K562 (cell line): ENCODE measurements around the gene HCRT. TPM values are rescaled to one million over a fixed set of nuclear protein-coding genes. Genes with fewer than 3 reads are reported as not detected.

Experiments used
- HIVEP1 ChIP-seq: fragments of 250-450 bp; sonication (Bioruptor Pico); IDR thresholded peaks from 2 replicates; pipeline ENCODE4 v1.4.0; 2020; ENCODE audit warnings: mild to moderate bottlenecking
- RAD21 ChIP-seq, 2 experiments: fragments of 250-450 bp in 1 of 2; fragments of 450-650 bp in 1 of 2; sonication (Bioruptor Pico) in 1 of 2; formaldehyde crosslinking in 1 of 2; IDR thresholded peaks in 1 of 2; conservative IDR thresholded peaks in 1 of 2; 2 replicates each; pipeline versions ENCODE4 v1.4.0 to v1.8.0; 2020 to 2022; ENCODE audit warnings: mild to moderate bottlenecking in 2 of 2, moderate library complexity in 1 of 2
- RBM15 ChIP-seq: fragments of 200-400 bp; formaldehyde crosslinking; IDR thresholded peaks from 2 replicates; pipeline ENCODE4 v1.6.1; 2018; ENCODE audit warnings: mild to moderate bottlenecking, low read length, moderate library complexity; ENCODE audit not compliant: insufficient read depth
- SOX6 ChIP-seq: fragments of 450-650 bp; IDR thresholded peaks from 2 replicates; pipeline ENCODE4 v1.6.1; 2014; ENCODE audit warnings: mild to moderate bottlenecking
- SRF ChIP-seq, 2 experiments: fragments of 250-450, 450-650 bp in 1 of 2; sonication (Bioruptor Pico) in 1 of 2; sonication (generic) in 1 of 2; formaldehyde crosslinking; IDR thresholded peaks; 2 replicates each; pipeline versions ENCODE4 v1.5.0 to v1.5.1; 2020 to 2022; ENCODE audit warnings: mild to moderate bottlenecking in 1 of 2, missing genetic modification reagents in 1 of 2
- ZFP30 ChIP-seq: fragments of 250-450 bp; sonication (Bioruptor Pico); IDR thresholded peaks from 2 replicates; pipeline ENCODE4 v1.8.0; 2022; ENCODE audit warnings: moderate library complexity, mild to moderate bottlenecking, inconsistent platforms, borderline replicate concordance
- ZFPM2 ChIP-seq: fragments of 250-450 bp; sonication (Bioruptor Pico); IDR thresholded peaks from 2 replicates; pipeline ENCODE4 v1.5.1; 2022; ENCODE audit warnings: mild to moderate bottlenecking
- ZNF134 ChIP-seq: fragments of 250-450 bp; sonication (Bioruptor Pico); conservative IDR thresholded peaks from 2 replicates; pipeline ENCODE4 v1.4.0; 2020
- ZNF699 ChIP-seq: fragments of 250-450 bp; sonication (Bioruptor Pico); IDR thresholded peaks from 2 replicates; pipeline ENCODE4 v1.8.0; 2021; ENCODE audit warnings: mild to moderate bottlenecking, moderate library complexity; ENCODE audit not compliant: insufficient replicate concordance
- polyA plus RNA-seq, 8 experiments: library from polyadenylated mRNA; depleted of rRNA in 4 of 8; stranded (reverse) in 5 of 8; unstranded in 3 of 8; fragments of >200 nt; fragmentation: Nextera tagmentation in 2 of 8; fragmentation: Illumina TruSeq in 1 of 8; extraction: Ambion mirVana in 2 of 8; extraction: Trizol in 1 of 8; gene quantifications; 2 replicates each; pipeline versions ENCODE4 v1.2.1 to v1.2.3, GENCODE V29; 2011 to 2014; ENCODE audit warnings: inconsistent platforms in 1 of 8, missing spikeins in 1 of 8
- total RNA-seq, 7 experiments: library from RNA; depleted of rRNA in 6 of 7; stranded (reverse); fragments of >200 nt in 6 of 7; fragmentation: Illumina TruSeq in 2 of 7; extraction: Trizol in 2 of 7; gene quantifications; 2 replicates each; pipeline versions ENCODE4 v1.2.1 to v1.2.3, GENCODE V29; 2011 to 2021; ENCODE audit warnings: low replicate concordance in 1 of 7
- TF ChIP-seq, protein P1 (sequence below): sonication (generic); formaldehyde crosslinking; IDR thresholded peaks from 2 replicates; pipeline ENCODE4 v1.8.0; 2022; ENCODE audit warnings: mild to moderate bottlenecking, missing genetic modification reagents, borderline replicate concordance
- TF ChIP-seq, protein P2 (sequence below): sonication (generic); formaldehyde crosslinking; IDR thresholded peaks from 2 replicates; pipeline ENCODE4 v1.8.0; 2022; ENCODE audit warnings: mild to moderate bottlenecking, missing genetic modification reagents
- TF ChIP-seq, protein P3 (sequence below): fragments of 450-650 bp; formaldehyde crosslinking; IDR thresholded peaks from 2 replicates; pipeline ENCODE4 v1.4.0; 2020; ENCODE audit warnings: mild to moderate bottlenecking, moderate library complexity
- TF ChIP-seq, protein P4 (sequence below), 2 experiments: fragments of 200-800 bp in 1 of 2; sonication (Bioruptor generic) in 1 of 2; sonication (generic) in 1 of 2; formaldehyde crosslinking in 1 of 2; IDR thresholded peaks in 1 of 2; conservative IDR thresholded peaks in 1 of 2; 2 replicates each; pipeline versions ENCODE4 v1.5.0 to v1.6.1; 2016 to 2020; ENCODE audit warnings: missing compliant biosample characterization in 1 of 2, missing genetic modification characterization in 1 of 2, missing genetic modification reagents in 1 of 2
- TF ChIP-seq, protein P5 (sequence below): fragments of 450-650 bp; formaldehyde crosslinking; IDR thresholded peaks from 2 replicates; pipeline ENCODE4 v1.4.0; 2022; ENCODE audit warnings: missing genetic modification characterization
- TF ChIP-seq, protein P6 (sequence below): fragments of 250-450 bp; sonication (Bioruptor Pico); IDR thresholded peaks from 2 replicates; pipeline ENCODE4 v1.5.0; 2020; ENCODE audit warnings: mild to moderate bottlenecking

Gene HCRT
- total and polyA plus RNA-seq, 9 of the 15 experiments (the other 6 are each of a cell fraction or from before 2014, with no cell fraction given) = not detected

DNA sequence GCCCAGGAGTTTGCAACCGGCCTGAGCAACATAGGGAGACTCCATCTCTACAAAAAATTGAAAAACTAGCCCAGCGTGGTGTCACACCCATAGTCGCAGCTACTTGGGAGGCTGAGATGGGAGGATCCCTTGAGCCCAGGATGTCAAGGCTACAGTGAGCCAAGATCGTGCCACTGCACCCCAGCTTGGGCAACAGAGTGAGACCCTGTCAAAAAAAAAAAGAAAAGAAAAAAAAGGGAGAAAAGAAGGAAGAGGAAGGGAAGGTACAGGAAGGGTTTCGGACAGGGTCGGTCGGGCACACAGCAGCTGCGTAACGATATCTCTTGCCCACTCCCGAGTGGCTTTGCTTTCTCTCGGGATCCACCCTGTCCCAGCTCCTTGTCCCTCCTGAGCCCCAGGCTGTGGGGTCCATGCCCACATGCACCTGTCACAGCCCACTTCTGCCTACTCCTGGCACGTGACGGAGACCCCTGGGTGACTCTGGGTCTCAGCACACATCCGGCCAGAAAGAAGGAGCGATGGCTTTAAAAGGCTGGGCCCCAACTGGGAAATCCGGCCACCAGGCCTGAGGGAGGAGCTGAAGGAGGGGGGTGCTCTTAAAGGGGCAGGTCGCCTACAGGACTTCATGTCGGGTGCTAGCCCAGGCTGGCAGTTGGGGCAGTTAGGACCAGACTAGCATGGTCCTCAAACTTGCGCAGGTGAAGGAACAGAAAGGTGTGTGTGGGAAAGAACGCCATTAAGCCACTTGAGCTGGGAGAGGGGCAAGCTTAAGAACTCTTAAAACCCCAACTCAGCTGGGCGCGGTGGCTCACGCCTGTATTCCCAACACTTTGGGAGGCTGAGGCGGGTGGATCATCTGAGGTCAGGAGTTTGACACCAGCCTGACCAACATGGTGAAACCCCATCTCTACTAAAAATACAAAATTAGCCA lies 9.0 kb upstream of the HCRT start, which contains the start of gene GHDC (continued):
- TF ChIP-seq, protein P1, sequence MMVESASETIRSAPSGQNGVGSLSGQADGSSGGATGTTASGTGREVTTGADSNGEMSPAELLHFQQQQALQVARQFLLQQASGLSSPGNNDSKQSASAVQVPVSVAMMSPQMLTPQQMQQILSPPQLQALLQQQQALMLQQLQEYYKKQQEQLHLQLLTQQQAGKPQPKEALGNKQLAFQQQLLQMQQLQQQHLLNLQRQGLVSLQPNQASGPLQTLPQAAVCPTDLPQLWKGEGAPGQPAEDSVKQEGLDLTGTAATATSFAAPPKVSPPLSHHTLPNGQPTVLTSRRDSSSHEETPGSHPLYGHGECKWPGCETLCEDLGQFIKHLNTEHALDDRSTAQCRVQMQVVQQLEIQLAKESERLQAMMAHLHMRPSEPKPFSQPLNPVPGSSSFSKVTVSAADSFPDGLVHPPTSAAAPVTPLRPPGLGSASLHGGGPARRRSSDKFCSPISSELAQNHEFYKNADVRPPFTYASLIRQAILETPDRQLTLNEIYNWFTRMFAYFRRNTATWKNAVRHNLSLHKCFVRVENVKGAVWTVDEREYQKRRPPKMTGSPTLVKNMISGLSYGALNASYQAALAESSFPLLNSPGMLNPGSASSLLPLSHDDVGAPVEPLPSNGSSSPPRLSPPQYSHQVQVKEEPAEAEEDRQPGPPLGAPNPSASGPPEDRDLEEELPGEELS (CRISPR knock-in tag) = no peak
- TF ChIP-seq, protein P2, sequence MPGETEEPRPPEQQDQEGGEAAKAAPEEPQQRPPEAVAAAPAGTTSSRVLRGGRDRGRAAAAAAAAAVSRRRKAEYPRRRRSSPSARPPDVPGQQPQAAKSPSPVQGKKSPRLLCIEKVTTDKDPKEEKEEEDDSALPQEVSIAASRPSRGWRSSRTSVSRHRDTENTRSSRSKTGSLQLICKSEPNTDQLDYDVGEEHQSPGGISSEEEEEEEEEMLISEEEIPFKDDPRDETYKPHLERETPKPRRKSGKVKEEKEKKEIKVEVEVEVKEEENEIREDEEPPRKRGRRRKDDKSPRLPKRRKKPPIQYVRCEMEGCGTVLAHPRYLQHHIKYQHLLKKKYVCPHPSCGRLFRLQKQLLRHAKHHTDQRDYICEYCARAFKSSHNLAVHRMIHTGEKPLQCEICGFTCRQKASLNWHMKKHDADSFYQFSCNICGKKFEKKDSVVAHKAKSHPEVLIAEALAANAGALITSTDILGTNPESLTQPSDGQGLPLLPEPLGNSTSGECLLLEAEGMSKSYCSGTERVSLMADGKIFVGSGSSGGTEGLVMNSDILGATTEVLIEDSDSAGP (CRISPR knock-in tag) = peak; percentile 100
- TF ChIP-seq RBM15 (no peak), SRF (CRISPR knock-in tag; IDR thresholded peaks at IDR 0.05) (peak in 1 of 2 experiments; percentile 54; a peak in 1 of 4 replicates), SOX6 (no peak), ZNF134 (no peak), ZNF699 (CRISPR knock-in tag) (no peak), HIVEP1 (no peak), ZFP30 (CRISPR knock-in tag) (no peak), ZFPM2 (CRISPR knock-in tag) (no peak), RAD21 (CRISPR knock-in tag; conservative IDR thresholded peaks at IDR 0.05 in 1 of 2, IDR thresholded peaks at IDR 0.05 in 1 of 2) (no peak)
- TF ChIP-seq, protein P3, sequence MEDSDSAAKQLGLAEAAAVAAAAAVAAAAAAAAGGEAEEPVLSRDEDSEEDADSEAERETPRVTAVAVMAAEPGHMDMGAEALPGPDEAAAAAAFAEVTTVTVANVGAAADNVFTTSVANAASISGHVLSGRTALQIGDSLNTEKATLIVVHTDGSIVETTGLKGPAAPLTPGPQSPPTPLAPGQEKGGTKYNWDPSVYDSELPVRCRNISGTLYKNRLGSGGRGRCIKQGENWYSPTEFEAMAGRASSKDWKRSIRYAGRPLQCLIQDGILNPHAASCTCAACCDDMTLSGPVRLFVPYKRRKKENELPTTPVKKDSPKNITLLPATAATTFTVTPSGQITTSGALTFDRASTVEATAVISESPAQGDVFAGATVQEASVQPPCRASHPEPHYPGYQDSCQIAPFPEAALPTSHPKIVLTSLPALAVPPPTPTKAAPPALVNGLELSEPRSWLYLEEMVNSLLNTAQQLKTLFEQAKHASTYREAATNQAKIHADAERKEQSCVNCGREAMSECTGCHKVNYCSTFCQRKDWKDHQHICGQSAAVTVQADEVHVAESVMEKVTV (CRISPR knock-in tag) = no peak
- TF ChIP-seq, protein P4, sequence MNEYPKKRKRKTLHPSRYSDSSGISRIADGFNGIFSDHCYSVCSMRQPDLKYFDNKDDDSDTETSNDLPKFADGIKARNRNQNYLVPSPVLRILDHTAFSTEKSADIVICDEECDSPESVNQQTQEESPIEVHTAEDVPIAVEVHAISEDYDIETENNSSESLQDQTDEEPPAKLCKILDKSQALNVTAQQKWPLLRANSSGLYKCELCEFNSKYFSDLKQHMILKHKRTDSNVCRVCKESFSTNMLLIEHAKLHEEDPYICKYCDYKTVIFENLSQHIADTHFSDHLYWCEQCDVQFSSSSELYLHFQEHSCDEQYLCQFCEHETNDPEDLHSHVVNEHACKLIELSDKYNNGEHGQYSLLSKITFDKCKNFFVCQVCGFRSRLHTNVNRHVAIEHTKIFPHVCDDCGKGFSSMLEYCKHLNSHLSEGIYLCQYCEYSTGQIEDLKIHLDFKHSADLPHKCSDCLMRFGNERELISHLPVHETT (CRISPR knock-in tag; conservative IDR thresholded peaks at IDR 0.05 in 1 of 2, IDR thresholded peaks at IDR 0.05 in 1 of 2) = no peak
- TF ChIP-seq, protein P5, sequence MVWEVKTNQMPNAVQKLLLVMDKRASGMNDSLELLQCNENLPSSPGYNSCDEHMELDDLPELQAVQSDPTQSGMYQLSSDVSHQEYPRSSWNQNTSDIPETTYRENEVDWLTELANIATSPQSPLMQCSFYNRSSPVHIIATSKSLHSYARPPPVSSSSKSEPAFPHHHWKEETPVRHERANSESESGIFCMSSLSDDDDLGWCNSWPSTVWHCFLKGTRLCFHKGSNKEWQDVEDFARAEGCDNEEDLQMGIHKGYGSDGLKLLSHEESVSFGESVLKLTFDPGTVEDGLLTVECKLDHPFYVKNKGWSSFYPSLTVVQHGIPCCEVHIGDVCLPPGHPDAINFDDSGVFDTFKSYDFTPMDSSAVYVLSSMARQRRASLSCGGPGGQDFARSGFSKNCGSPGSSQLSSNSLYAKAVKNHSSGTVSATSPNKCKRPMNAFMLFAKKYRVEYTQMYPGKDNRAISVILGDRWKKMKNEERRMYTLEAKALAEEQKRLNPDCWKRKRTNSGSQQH (CRISPR knock-in tag) = 0 out of 2 replicates have a peak, but pooled peaks have one; percentile 2
- TF ChIP-seq, protein P6, sequence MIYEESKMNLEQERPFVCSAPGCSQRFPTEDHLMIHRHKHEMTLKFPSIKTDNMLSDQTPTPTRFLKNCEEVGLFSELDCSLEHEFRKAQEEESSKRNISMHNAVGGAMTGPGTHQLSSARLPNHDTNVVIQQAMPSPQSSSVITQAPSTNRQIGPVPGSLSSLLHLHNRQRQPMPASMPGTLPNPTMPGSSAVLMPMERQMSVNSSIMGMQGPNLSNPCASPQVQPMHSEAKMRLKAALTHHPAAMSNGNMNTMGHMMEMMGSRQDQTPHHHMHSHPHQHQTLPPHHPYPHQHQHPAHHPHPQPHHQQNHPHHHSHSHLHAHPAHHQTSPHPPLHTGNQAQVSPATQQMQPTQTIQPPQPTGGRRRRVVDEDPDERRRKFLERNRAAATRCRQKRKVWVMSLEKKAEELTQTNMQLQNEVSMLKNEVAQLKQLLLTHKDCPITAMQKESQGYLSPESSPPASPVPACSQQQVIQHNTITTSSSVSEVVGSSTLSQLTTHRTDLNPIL (CRISPR knock-in tag) = no peak
